ENCODE measurements around the gene EFNA2. TPM values are rescaled to one million over a fixed set of nuclear protein-coding genes. Genes with fewer than 3 reads are reported as not detected.

EFNA2 gene
- total and polyA plus RNA-seq, 2 of the 8 experiments (the other 6 are each of a cell fraction or from before 2014, with no cell fraction given) = 4.0 to 7.0 TPM

DNA sequence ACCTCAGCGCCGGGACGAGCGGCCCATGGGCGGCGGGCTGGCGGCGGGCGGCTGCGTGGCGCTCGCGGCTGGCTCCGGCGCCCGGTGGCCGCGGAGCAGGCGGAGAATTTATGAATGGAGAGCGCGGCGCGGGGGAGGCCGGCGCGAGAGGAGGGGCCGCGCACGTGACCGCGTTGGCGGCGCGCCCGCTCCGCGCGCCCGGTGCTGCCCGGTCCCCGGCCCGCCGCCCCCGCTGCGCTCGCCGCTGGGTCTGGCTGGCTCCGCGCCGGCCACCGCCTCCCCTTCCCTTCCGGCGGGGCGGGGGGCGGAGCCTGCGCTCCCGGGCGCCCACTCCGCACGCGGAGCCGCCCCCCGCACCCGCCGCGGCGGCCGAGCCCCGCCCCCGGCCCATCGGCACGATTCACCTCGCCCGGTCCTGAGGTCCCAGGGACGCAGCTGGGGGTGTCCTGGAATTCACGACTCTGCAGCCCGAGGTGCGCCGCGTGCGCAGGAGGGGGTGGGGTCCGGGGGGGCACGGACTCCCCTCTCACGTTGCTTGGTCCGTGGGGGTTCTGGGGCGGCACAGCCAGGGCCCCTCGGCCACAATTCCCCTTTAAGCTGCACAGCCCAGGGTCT, 47.8 kb upstream of the EFNA2 start, which contains the start of gene CBARP:
TSS of gene CBARP (minus strand) at position 252 of the 615 bp plus-strand sequence. CDS start 1,905 bp downstream, outside the sequence.
- Histone ChIP-seq H3K27ac (ENCODE audit: low read depth, low read length) (no peak within 1 kb of the TSS), H4K20me1 (replicated peaks in 1 of 2; ENCODE audit: control insufficient read depth in 1 of 2, insufficient read depth in 2 of 2, low read length in 2 of 2) (peaks cover 0 to 19% of the 10 kb centered on the region in 2 experiments), H3K79me1 (ENCODE audit: low read depth, low read length) (peaks cover 7% of the 10 kb centered on the region), H3K23me2 (ENCODE audit: low read depth, low read length) (peaks cover 15% of the 10 kb centered on the region; the same call in 1 of the 2 replicates), H3K36me3 (ENCODE audit: control insufficient read depth in 2 of 4, insufficient read depth in 4 of 4, low read length in 3 of 4) (peaks cover 2 to 29% (median 5%) of the 10 kb centered on the region in 4 experiments; a peak in 5 of 8 replicates), H3K18ac (ENCODE audit: extremely low read depth, low read length) (peak within 1 kb of the TSS; percentile 78), H4K5ac (ENCODE audit: insufficient read length, low read depth, low read length) (peak within 1 kb of the TSS; percentile 15), H2BK120ac (replicated peaks; ENCODE audit: low read depth, low read length) (no peak within 1 kb of the TSS), H2BK15ac (ENCODE audit: low read length) (0 out of 2 replicates have a peak within 1 kb of the TSS, but pooled peaks have one; percentile 65), H2BK12ac (ENCODE audit: low read depth, low read length) (peak within 1 kb of the TSS; percentile 85; the same call in 1 of the 2 replicates), H3K27me3 (replicated peaks in 1 of 4; ENCODE audit: control insufficient read depth in 3 of 4, extremely low read depth in 1 of 4, insufficient read depth in 3 of 4, low read length in 3 of 4) (no peaks in the 10 kb centered on the region), H4K8ac (ENCODE audit: extremely low read depth, insufficient read depth, low read length) (peak within 1 kb of the TSS; percentile 65; the same call in 1 of the 2 replicates), H2BK20ac (ENCODE audit: low read length) (no peak within 1 kb of the TSS), H4K91ac (replicated peaks; ENCODE audit: insufficient read length, low read length) (peak within 1 kb of the TSS; percentile 93), H3K4me2 (ENCODE audit: insufficient read depth in 1 of 2, low read depth in 2 of 2, low read length in 2 of 2) (peak within 1 kb of the TSS; percentile 56 to 82), H3K14ac (ENCODE audit: insufficient read length) (no peak within 1 kb of the TSS), H2AK5ac (ENCODE audit: low read depth, low read length) (no peak within 1 kb of the TSS), H3K9ac (replicated peaks in 1 of 4; ENCODE audit: extremely low read depth in 1 of 4, low read depth in 3 of 4, low read length in 3 of 4) (peak within 1 kb of the TSS in 3 of 4 experiments; percentile 13 to 63 (median 38); a peak in 4 of 7 replicates), H3K4me1 (replicated peaks in 1 of 4; ENCODE audit: control insufficient read depth in 3 of 4, insufficient read depth in 4 of 4, low read length in 3 of 4) (peaks cover 0 to 17% (median 11%) of the 10 kb centered on the region in 4 experiments; a peak in 5 of 7 replicates), H3K9me3 (ENCODE audit: insufficient read depth in 2 of 2, low read depth in 1 of 2, low read length in 1 of 2) (no peaks in the 10 kb centered on the region), H2BK5ac (ENCODE audit: low read depth, low read length) (peak within 1 kb of the TSS; percentile 75; the same call in 1 of the 2 replicates), H3K4ac (replicated peaks; ENCODE audit: insufficient read length, low read depth, low read length) (peak within 1 kb of the TSS; percentile 69), H3K56ac (replicated peaks; ENCODE audit: insufficient read length, low read depth, low read length) (no peak within 1 kb of the TSS), H3K79me2 (ENCODE audit: control insufficient read depth in 1 of 2, insufficient read depth in 2 of 2, low read length in 2 of 2) (peaks cover 0 to 4% of the 10 kb centered on the region in 2 experiments; a peak in 1 of 4 replicates), H3K23ac (ENCODE audit: insufficient read length) (no peak within 1 kb of the TSS), H2AFZ (ENCODE audit: low read length) (no peak within 1 kb of the TSS), H3K4me3 (ENCODE audit: extremely low read depth in 1 of 4, insufficient read depth in 2 of 4, low read depth in 3 of 4, low read length in 4 of 4) (peak within 1 kb of the TSS; percentile 67 to 75 (median 70))
- ChIA-PET CTCF (ENCODE audit: partially characterized antibody) (interaction anchor here (0.7 to 2.4 kb wide), 8 partner anchors 12 to 370 kb away, joined by 3 to 11 read pairs (median 6); no protein-coding TSS in a partner anchor), POLR2A (ENCODE audit: partially characterized antibody) (interaction anchor here (0.7 to 10.1 kb wide), 11 partner anchors 9 to 247 kb away, joined by 3 to 355 read pairs (median 5); partner anchors contain the start of genes CIRBP and GPX4)
- DNase-seq (ENCODE audit: low read depth in 1 of 2, low spot score in 2 of 2) = peak in 1 of 2 experiments; percentile 61
- no peak for FAIRE-seq
- WGBS, 2 experiments (ENCODE audit: extremely low coverage in 1 of 2, insufficient coverage in 1 of 2, insufficient read length in 1 of 2, insufficient replicate concordance in 2 of 2, low coverage in 1 of 2, low lambda C conversion rate in 2 of 2, missing lambda C conversion rate in 1 of 2) = 2% methylated on average over 20 of the region's 87 CpGs; no CpG with 5 or more reads in 1 of the 2 experiments
- TF ChIP-seq RBBP5 (IDR thresholded peaks at IDR 0.05; ENCODE audit: borderline replicate concordance, low read depth, low read length) = peak; percentile 49; the same call in 1 of the 2 replicates
- TF ChIP-seq, protein P1, sequence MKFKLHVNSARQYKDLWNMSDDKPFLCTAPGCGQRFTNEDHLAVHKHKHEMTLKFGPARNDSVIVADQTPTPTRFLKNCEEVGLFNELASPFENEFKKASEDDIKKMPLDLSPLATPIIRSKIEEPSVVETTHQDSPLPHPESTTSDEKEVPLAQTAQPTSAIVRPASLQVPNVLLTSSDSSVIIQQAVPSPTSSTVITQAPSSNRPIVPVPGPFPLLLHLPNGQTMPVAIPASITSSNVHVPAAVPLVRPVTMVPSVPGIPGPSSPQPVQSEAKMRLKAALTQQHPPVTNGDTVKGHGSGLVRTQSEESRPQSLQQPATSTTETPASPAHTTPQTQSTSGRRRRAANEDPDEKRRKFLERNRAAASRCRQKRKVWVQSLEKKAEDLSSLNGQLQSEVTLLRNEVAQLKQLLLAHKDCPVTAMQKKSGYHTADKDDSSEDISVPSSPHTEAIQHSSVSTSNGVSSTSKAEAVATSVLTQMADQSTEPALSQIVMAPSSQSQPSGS (IDR thresholded peaks at IDR 0.05; ENCODE audit: low read length) = no peak
- 0 out of 2 replicates have a peak, but pooled peaks have one; percentile 16 for TF ChIP-seq PHF8 (conservative IDR thresholded peaks at IDR 0.05; ENCODE audit: low read depth, low read length)
- TF ChIP-seq CHD1 (IDR thresholded peaks at IDR 0.05; ENCODE audit: low read depth, low read length) = no peak
- TF ChIP-seq SAP30 (IDR thresholded peaks at IDR 0.05; ENCODE audit: insufficient read depth, insufficient replicate concordance, low read length) = no peak
- no peak for TF ChIP-seq CEBPB (IDR thresholded peaks at IDR 0.05; ENCODE audit: low read depth, low read length)
